ENCODE measurements around the gene DEXI.
"Not testable (repeated sequence)": the region's sequence is repeated elsewhere in the genome, so short reads cannot be mapped to it uniquely, and the experiment has no call there.

Gene DEXI

GRCh38 chr16:10968498-10968897, 26.2 kb upstream of the DEXI start:
- no peak for DNase-seq

- DNase-seq, result no peak
Measured at GRCh38 chr16:10967986-10968385, 25.7 kb upstream of the DEXI start.

GRCh38 chr16:10966559-10966958, 24.3 kb upstream of the DEXI start:
- peak; percentile 32 for DNase-seq

GRCh38 chr16:10966129-10966528, 23.9 kb upstream of the DEXI start:
- DNase-seq, result no peak

GRCh38 chr16:10965440-10966061, 23.3 kb upstream of the DEXI start:
- DNase-seq, result peak; percentile 54

- DNase-seq, result peak; percentile 80
Measured at GRCh38 chr16:10964891-10965326, 22.6 kb upstream of the DEXI start.

- DNase-seq, result peak; percentile 84
Measured at GRCh38 chr16:10964039-10964890, 22.0 kb upstream of the DEXI start.

- DNase-seq, result no peak
Measured at GRCh38 chr16:10961231-10961630, 19.0 kb upstream of the DEXI start.

GRCh38 chr16:10959161-10959560, 16.9 kb upstream of the DEXI start:
- DNase-seq, result no peak

- peak; percentile 37 for DNase-seq
Measured at GRCh38 chr16:10957771-10958482, 15.7 kb upstream of the DEXI start.

GRCh38 chr16:10954903-10955302, 12.6 kb upstream of the DEXI start:
- no peak for DNase-seq

GRCh38 chr16:10951026-10951425, 8.8 kb upstream of the DEXI start:
- DNase-seq, result no peak

- DNase-seq, result no peak
Measured at GRCh38 chr16:10950393-10950792, 8.1 kb upstream of the DEXI start.

GRCh38 chr16:10949424-10949970, 7.2 kb upstream of the DEXI start:
- DNase-seq, result no peak

GRCh38 chr16:10947211-10947787, 5.0 kb upstream of the DEXI start:
- DNase-seq, result no peak

GRCh38 chr16:10946308-10946707, 4.0 kb upstream of the DEXI start:
- no peak for DNase-seq

GRCh38 chr16:10945065-10945787, 3.0 kb upstream of the DEXI start:
- no peak for DNase-seq

- DNase-seq, result peak; percentile 96
Measured at GRCh38 chr16:10944249-10945064, 2.2 kb upstream of the DEXI start, which contains the start of gene CLEC16A. Gene CLEC16A, plus strand, starts transcription at chr16:10944564. Its CDS starts 154 bp downstream, at chr16:10944718.

- no peak for DNase-seq
Measured at GRCh38 chr16:10943064-10943353, 741 bp upstream of the DEXI start.

GRCh38 chr16:10941935-10942351, 325 bp downstream of the DEXI start:
- not testable (repeated sequence) for DNase-seq

- DNase-seq, result no peak
Measured at GRCh38 chr16:10941127-10941933, 938 bp downstream of the DEXI start.
